GM23248 (cell line): Measurements from ENCODE around the gene POLE2.

Source experiments
- EZH2 ChIP-seq: fragments of 200-600 bp; sonication (generic); IDR thresholded peaks from 2 replicates; pipeline ENCODE4 v1.6.1; 2018; ENCODE audit warnings: antibody characterized with exemption, mild to moderate bottlenecking; ENCODE audit not compliant: insufficient read depth, poor library complexity, severe bottlenecking
- EZH2phosphoT487 ChIP-seq: fragments of 200-600 bp; sonication (generic); IDR thresholded peaks from 2 replicates; pipeline ENCODE4 v1.6.1; 2018; ENCODE audit warnings: antibody characterized with exemption, moderate library complexity, mild to moderate bottlenecking, low read depth; ENCODE audit not compliant: insufficient read depth

DNA sequence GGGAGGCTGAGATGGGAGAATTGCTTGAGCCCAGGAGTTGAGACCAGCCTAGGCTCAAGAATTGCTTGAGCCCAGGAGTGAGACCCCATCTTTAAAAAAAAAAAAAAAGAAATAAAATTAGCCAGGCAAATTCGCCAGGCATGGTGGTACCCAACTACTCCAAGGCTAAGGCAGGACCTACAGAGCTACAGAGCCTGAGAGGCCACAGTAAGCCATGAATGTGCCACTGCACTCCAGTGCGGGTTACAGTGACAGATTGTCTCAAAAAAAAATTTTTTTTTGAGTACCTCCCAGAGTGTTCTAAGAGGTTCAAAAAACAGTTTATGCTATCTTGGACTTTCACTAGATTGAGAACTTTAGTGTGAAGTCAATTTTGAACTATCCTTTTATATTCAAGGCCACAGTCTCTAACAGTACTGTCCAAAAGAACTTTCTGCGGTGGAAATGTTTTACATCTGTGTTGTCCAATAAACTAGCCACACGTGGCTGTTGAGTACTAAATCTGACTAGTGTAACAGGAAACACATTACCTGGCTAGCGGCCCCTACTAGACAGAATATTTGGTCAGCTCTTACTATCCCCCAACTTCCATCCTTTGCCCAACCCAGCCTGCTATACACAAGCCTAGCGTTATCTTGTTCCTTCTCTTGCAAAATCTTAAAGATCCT, 70.0 kb downstream of the POLE2 start:
- TF ChIP-seq EZH2 (no peak), EZH2phosphoT487 (no peak)
